Cerebellar cortex (tissue), 1 donor: ENCODE results near the gene GAS6.
"Not testable (repeated sequence)": the region's sequence is repeated elsewhere in the genome, so short reads cannot be mapped to it uniquely, and the experiment has no call there.

Experiments used
- DNase-seq: peaks from one replicate; pipeline ENCODE4 v3.0.0-alpha.2; 2015; ENCODE audit warnings: low spot score

GAS6 gene

DNA sequence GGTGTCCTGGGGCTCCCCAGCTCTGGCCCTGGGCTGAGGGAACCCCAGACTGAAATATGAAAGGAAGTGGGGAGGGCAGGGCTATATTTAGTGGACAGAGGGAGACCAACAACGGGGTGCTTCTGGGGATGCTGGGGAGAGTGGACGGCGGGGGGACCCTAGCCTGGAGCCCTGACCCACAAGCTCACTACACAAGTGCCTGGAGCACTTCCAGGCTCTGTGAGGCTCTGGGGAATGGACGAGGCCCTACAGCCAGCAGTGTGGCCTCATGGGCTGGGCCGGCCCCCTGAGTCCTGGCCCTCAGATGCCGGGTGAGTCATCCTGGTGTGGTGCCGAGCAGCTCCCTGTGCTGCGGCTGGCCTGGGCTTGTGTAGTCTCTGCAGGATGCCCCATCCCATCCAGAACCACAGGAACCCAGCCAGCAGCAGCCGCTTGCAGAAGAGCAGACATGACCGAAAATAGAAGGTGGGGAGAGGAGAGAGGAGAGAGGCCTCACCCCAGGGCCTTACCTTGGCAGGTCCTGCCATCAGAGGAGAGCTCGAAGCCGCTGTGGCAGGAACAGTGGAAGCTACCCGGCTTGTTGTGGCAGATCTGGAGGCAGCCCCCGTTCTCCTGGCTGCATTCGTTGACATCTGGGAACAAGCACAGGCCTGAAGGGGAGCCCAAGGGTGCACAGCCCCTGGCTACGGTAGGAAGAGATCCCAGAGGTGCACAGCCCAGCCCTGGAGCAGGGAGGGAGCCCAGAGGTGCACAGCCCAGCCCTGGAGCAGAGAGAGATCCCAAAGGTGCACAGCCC is 26.1 kb downstream of the GAS6 start:
- peak; percentile 70 for DNase-seq

DNA sequence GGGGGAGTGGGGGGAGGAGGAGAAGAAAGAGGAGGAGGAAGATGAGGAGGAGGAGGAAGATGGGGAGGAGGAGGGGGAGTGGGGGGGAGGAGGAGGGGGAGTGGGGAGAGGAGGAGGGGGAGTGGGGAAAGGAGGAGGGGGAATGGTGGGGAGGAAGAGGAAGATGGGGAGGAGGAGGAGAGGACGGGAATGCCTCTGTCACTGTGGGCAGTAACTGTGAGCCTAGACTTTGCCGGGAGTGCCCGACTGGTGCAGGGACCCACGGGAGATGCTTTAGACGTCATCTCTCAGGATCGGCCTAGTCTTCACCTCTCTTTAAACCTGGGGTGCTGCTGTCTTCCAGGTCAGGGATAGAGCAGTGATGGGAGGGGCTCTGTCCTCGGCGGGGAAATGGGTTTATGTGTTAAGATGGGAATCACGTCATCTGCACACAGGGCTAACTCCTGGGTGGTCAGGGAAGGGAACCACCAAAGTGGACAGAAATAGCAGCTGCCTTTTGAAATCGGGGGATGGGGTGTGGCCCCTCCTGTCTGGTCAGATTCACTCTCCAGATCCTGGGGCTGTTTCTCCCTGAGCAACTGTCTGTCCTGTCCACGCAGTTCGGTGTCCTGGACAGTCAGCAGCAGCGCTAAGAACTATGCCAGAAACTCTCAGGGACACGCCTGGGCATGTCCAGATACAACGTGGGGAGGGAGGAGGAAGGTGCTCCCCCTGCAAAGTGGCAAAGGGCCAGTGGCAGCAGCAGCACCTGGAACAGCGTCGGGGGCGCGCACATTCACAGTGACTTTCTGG is 26.9 kb downstream of the GAS6 start:
- DNase-seq = peak; percentile 30

DNA sequence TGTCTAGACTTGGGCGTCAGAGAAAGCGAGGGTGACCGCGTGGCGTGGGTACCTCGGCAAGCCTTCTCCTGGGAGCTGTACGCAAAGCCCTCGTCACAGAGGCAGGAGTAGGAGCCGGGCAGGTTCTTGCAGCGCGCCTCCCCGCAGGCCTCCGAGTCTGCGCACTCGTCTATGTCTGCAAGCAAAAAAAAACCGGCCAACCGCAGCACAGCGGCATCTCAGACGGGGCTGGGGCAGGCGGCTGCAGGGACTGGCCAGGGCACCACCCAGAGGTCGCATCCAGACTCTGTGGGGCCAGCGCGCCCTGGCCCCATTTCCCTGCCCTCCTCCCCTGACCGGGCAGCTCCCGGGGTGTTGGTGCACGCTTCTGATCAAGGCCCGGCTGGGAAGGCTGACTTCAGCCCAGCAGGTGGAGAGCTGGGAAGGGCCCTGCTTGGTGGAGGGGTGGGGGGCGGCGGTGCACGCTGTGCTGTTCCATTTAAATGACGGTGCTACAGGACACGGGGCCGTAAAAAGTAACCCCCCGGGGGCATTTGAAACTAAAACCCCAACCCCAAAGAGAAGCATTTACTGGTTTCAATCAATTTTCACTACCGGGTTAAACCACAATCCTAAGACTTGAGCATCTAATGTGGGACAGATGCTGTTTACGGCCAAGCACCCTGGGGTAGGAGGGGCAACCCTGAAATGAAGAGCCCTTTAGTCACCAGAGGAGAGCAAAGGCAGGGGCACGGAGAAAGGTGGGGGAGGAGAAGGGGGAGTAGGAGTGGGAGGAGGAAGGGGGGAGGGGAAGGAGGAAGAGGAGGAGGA is 28.2 kb downstream of the GAS6 start:
- DNase-seq = no peak

- DNase-seq = no peak
Measured at GRCh38 chr13:113834496-113835200, 29.2 kb downstream of the GAS6 start.

DNA sequence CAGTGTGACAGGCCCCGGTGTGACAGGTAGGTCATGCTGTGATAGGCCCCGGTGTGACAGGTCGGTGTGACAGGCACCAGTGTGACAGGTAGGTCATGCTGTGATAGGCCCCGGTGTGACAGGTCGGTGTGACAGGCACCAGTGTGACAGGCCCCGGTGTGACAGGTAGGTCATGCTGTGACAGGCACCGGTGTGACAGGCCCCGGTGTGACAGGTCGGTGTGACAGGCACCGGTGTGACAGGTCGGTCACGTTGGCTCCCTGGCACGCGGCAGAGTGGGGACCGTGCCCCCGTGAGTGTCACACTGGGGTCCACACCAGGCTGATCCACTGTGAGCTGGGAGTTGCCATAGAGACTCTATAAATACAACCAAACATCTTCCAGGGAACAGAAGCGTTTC is 29.9 kb downstream of the GAS6 start:
- DNase-seq = not testable (repeated sequence)

- DNase-seq = no peak
Measured at GRCh38 chr13:113833111-113833830, 30.6 kb downstream of the GAS6 start.

DNA sequence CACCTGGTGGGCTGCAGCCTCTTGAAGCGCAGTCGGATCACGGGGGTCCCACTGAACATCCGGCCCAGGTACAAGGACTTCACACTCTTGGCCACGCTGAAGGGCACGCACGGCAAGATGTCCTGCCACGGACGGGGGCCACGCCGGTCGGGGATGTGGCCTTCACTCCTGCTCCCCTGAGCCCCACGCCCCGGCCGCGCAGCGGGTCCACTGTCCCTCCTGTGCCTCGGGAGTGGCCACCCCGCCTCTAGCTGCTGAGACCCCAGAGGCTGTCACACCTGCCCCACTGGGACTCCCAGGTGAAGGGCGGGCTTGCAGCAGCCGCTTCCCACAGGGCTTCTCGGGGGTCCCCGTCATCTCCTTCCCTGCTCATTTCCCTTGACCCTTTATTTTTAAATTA is 31.2 kb downstream of the GAS6 start:
- no peak for DNase-seq

GRCh38 chr13:113832205-113832604 is 31.7 kb downstream of the GAS6 start:
- DNase-seq = no peak

GRCh38 chr13:113831061-113831460 is 32.8 kb downstream of the GAS6 start:
- no peak for DNase-seq

GRCh38 chr13:113830426-113830950 is 33.4 kb downstream of the GAS6 start:
- DNase-seq = not testable (repeated sequence)

GRCh38 chr13:113828282-113828825 is 35.5 kb downstream of the GAS6 start:
- no peak for DNase-seq

- no peak for DNase-seq
Measured at GRCh38 chr13:113827021-113827420, 36.9 kb downstream of the GAS6 start.

GRCh38 chr13:113826446-113826845 is 37.4 kb downstream of the GAS6 start:
- DNase-seq = not testable (repeated sequence)

GRCh38 chr13:113825841-113826240 is 38.0 kb downstream of the GAS6 start:
- DNase-seq = no peak

DNA sequence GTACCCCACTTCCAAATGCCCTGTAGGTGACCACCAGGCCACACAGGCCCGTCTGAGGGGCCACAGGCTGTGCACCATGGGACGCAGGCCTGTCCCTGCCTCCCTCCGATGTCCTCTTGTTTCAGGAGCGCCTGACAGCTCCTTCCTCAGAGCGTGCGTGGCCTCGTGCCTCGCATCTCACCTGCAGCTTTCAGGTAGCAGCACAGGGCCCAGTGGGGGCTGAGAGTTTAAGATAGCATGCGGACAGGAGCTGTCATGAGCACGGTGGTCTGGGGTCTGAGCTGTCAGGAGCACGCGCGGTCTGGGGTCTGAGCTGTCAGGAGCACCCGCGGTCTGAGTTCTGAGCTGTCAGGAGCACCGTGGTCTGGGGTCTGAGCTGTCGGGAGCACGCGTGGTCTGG is 40.1 kb downstream of the GAS6 start:
- no peak for DNase-seq

DNA sequence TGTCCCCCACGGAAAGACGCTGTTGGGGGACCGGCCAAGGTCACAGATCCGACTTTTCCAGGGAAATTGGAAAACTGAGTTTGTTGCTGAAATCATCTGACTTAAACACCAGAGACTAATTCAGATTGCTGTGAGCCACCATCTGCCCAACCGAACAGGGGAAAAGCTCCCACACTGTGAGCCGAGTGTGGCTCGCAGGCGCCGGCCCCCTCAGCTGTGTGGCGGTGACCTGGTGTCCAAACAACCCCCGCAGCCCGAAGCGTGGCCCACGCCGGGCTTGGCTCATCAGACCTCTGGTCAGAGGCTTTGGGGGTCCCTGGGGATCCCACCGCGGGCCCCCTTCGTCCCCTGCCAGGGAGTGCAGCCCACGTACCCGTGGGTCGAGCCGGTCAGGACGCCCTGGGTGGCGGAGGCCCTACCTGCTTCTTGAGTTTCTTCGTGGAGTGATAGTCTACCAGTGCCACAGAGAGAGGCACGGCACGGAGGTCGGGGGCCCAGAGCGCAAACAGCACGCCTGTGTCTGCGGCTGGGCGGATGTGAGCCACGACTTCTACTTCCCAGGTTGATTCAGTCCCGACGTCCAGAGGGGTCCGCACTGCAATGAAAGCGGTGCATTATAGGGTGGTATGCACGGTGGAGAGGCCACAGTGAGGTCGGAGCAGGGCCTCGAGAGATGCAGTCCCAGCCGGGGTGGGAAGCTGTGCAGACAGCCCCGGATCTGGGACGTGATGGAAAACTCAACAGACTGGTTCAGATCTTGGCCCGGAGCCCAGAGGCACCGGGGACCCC is 40.7 kb downstream of the GAS6 start:
- DNase-seq = no peak

DNA sequence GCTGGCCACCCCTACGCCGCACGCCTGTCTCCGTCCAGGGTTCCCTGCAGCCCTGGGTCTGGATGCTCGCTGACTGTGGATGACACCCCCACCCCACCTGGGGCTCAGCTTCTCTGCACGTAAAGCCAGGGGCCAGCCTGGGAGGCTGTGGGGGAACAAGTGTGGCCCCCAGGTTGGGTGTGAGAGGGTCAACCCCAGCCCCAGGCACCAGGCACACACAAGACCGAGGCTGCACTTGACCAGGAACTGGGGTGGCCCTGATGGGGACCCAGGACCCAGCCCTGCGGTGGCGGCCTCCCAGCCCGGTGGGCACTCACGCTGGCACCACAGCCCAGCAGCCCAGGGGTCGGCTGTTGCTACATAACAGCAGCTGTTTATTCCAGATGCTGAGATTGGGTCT is 41.6 kb downstream of the GAS6 start:
- no peak for DNase-seq

DNA sequence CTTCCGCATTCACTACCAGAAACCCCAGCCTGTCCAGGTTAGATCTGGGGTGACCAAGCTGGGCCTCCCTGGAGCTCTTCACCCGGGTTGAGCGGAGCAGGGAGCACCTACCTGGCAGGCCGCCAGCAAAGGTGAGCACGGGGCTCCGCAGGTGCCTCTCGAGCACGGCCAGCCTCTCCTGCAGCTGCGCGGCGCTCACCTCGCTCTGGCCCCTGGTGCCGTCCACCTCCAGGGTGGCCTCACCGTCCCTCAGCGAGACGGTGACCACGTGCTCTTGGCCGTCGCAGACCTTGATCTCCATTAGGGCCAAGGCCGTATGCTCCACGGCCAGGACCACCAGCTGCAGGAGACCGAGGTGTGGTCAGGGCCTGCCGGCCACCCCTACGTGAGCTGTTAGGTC is 42.0 kb downstream of the GAS6 start:
- DNase-seq = no peak

GRCh38 chr13:113820813-113821651 is 42.8 kb downstream of the GAS6 start:
- peak; percentile 83 for DNase-seq
